Measurements from ENCODE around the gene SPATA46.

DNA sequence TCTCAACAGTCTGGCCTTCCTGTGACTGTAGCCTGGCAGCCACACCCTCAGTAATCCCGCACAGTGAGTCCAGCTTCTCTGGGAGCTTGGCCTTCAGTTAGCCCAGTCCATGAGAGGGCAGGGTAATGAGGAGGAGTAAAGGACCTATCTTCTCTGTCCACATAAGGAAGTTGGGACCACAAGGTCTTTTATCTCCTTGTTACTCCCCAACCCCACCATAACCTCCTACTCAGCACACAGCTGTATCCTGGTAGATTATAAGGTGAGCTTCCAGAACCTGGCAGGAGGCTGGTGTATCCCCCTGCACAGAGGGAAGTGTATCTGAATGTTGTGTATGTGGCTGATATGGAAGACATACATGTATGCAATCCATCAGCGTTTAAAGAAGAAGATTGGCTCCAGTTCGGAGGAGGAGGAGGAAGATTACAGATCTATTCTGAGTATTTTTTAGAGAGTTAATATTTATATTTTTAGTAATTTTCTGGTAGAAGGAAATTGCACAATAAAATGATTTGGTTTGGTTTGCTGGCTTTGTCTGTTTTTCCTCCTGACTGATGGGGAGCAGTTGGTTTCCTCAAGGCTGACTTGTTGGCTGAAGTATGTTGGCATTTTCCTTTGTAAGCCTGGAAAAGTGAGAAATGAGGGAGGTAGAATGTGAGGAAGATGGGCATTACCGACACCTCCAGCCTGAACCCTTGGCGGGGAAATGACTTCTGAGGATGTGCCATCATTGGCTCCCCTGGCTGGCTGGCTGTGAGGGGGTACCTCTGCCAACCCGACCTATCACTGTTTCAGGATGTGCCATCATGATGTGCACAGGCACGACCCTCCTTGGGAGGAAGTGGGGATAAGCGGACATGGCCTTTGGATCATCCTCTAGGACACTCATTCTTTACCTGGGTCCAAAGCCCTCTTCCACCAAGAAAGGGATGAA, 9.9 kb upstream of the SPATA46 start:
- TF ChIP-seq, protein P1, sequence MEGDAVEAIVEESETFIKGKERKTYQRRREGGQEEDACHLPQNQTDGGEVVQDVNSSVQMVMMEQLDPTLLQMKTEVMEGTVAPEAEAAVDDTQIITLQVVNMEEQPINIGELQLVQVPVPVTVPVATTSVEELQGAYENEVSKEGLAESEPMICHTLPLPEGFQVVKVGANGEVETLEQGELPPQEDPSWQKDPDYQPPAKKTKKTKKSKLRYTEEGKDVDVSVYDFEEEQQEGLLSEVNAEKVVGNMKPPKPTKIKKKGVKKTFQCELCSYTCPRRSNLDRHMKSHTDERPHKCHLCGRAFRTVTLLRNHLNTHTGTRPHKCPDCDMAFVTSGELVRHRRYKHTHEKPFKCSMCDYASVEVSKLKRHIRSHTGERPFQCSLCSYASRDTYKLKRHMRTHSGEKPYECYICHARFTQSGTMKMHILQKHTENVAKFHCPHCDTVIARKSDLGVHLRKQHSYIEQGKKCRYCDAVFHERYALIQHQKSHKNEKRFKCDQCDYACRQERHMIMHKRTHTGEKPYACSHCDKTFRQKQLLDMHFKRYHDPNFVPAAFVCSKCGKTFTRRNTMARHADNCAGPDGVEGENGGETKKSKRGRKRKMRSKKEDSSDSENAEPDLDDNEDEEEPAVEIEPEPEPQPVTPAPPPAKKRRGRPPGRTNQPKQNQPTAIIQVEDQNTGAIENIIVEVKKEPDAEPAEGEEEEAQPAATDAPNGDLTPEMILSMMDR (IDR thresholded peaks at IDR 0.05), result no peak
- no peak for TF ChIP-seq POLR2A (IDR thresholded peaks at IDR 0.05)

All from prostate gland (tissue), 2 donors.